Lower lobe of right lung (tissue), 2 donors: ENCODE data around the gene MAML3. TPM values are rescaled to one million over a fixed set of nuclear protein-coding genes. Genes with fewer than 3 reads are reported as not detected.

Experiments
- ATAC-seq, 2 donors: fragments of 200-7000 bp; cut with Tn5 transposase; one replicate each; pipeline ENCODE4 v1.9.1; 2020 to 2022; ENCODE audit warnings: mild to moderate bottlenecking in 2 of 2, moderate library complexity in 2 of 2
- DNase-seq: peaks from one replicate; pipeline ENCODE4 v3.0.0-alpha.2; 2020
- H3K27ac ChIP-seq: fragments of 200-600 bp; one replicate; pipeline ENCODE4 v1.8.0; 2022
- H3K27me3 ChIP-seq: fragments of 200-600 bp; one replicate; pipeline ENCODE4 v1.8.0; 2022; ENCODE audit warnings: low read depth
- H3K36me3 ChIP-seq: fragments of 200-600 bp; one replicate; pipeline ENCODE4 v1.8.0; 2022; ENCODE audit warnings: mild to moderate bottlenecking
- H3K4me1 ChIP-seq: fragments of 200-600 bp; one replicate; pipeline ENCODE4 v1.8.0; 2022
- H3K4me3 ChIP-seq: fragments of 200-600 bp; one replicate; pipeline ENCODE4 v1.8.0; 2022; ENCODE audit warnings: mild to moderate bottlenecking
- H3K9me3 ChIP-seq: fragments of 200-600 bp; one replicate; pipeline ENCODE4 v1.8.0; 2022
- CTCF ChIP-seq: fragments of 200-600 bp; IDR thresholded peaks from one replicate; pipeline ENCODE4 v1.8.0; 2022; ENCODE audit warnings: antibody characterized with exemption, mild to moderate bottlenecking
- intact Hi-C: fragments of 100-400 bp; cut with DNase I; formaldehyde crosslinking; loops from one replicate; pipeline ENCODE4 v1.11.0; 2022
- total RNA-seq: library from RNA; stranded (reverse); fragmentation: NEBNext Ultra II Directional; extraction: Animal tissue kit (Norgen Biotek cat#: 25700); gene quantifications from one replicate; pipeline ENCODE4 v1.2.1, GENCODE V29; 2021
- donor health status: DM: no; HTN: yes; CAD: no; lungs with severe emphysema.

MAML3 gene
- total RNA-seq, 1 donor from 2014 or later, result 12.5 TPM

- H3K4me3 ChIP-seq, result no peak overlapping the region
- H3K36me3 ChIP-seq, result no peaks in the 10 kb centered on the region
- ATAC-seq (no peak), DNase-seq (no peak)
- no peaks in the 10 kb centered on the region for H3K9me3 ChIP-seq
- H3K27me3 ChIP-seq, result no peaks in the 10 kb centered on the region
- no peaks in the 10 kb centered on the region for H3K4me1 ChIP-seq
- no peak for TF ChIP-seq CTCF
- intact Hi-C loops, result no loop called here
- H3K27ac ChIP-seq, result no peak overlapping the region
Observed at GRCh38 chr4:140121646-140122045, 32.3 kb downstream of the MAML3 start.

- Histone ChIP-seq H3K27me3 (no peaks in the 10 kb centered on the region), H3K27ac (no peak overlapping the region), H3K4me1 (no peaks in the 10 kb centered on the region), H3K36me3 (no peaks in the 10 kb centered on the region), H3K4me3 (no peak overlapping the region), H3K9me3 (no peaks in the 10 kb centered on the region)
- intact Hi-C loops, result no loop called here
- ATAC-seq (no peak), DNase-seq (no peak)
- TF ChIP-seq CTCF, result no peak
Observed at GRCh38 chr4:140118931-140119640, 34.9 kb downstream of the MAML3 start.

- TF ChIP-seq CTCF, result no peak
- intact Hi-C loops, result no loop called here
- no peak for ATAC-seq
- Histone ChIP-seq H3K36me3 (no peaks in the 10 kb centered on the region), H3K27ac (no peak overlapping the region), H3K9me3 (no peaks in the 10 kb centered on the region), H3K4me1 (no peaks in the 10 kb centered on the region), H3K27me3 (no peaks in the 10 kb centered on the region), H3K4me3 (no peak overlapping the region)
- DNase-seq, result no peak
Observed at GRCh38 chr4:140117947-140118346, 36.0 kb downstream of the MAML3 start.

- H3K4me1 ChIP-seq, result no peaks in the 10 kb centered on the region
- no peaks in the 10 kb centered on the region for H3K27me3 ChIP-seq
- H3K9me3 ChIP-seq, result no peaks in the 10 kb centered on the region
- intact Hi-C loops, result no loop called here
- TF ChIP-seq CTCF, result no peak
- H3K27ac ChIP-seq, result no peak overlapping the region
- H3K36me3 ChIP-seq, result no peaks in the 10 kb centered on the region
- no peak overlapping the region for H3K4me3 ChIP-seq
- no peak for ATAC-seq
- no peak for DNase-seq
Observed at GRCh38 chr4:140116442-140117104, 37.4 kb downstream of the MAML3 start.

GRCh38 chr4:140115140-140115539 is 38.8 kb downstream of the MAML3 start:
- Histone ChIP-seq H3K9me3 (no peaks in the 10 kb centered on the region), H3K27ac (no peak overlapping the region), H3K4me3 (no peak overlapping the region), H3K36me3 (no peaks in the 10 kb centered on the region), H3K4me1 (no peaks in the 10 kb centered on the region), H3K27me3 (no peaks in the 10 kb centered on the region)
- TF ChIP-seq CTCF, result no peak
- intact Hi-C loops, result no loop called here
- ATAC-seq, result no peak
- no peak for DNase-seq
